IMR-90 (cell line): ENCODE results near the gene AUTS2. TPM values are rescaled to one million over a fixed set of nuclear protein-coding genes. Genes with fewer than 3 reads are reported as not detected.

Experiments
- ATAC-seq: fragments of 200-7000 bp; cut with Tn5 transposase; 2 replicates; pipeline ENCODE4 v1.9.1; 2020; ENCODE audit warnings: low read depth, mild to moderate bottlenecking, moderate library complexity
- BruUV-seq: library from RNA; stranded (reverse); fragments of 400-500 nt; replicated peaks from 2 replicates; lab custom pipeline; 2021; lab: Mats Ljungman, UMichigan
- CTCF ChIA-PET: fragments of 300-600 bp; formaldehyde crosslinking; extraction: SDS; loops from one replicate; lab custom pipeline; 2021; ENCODE audit warnings: antibody characterized with exemption; lab: Yijun Ruan, JAX
- POLR2A ChIA-PET: fragments of 300-600 bp; sonication (Branson Sonifier 250); formaldehyde crosslinking; loops from one replicate; lab custom pipeline; 2022; ENCODE audit warnings: antibody characterized with exemption; ENCODE audit not compliant: unreplicated experiment; lab: Charles Lee
- DNase-seq: peaks from one replicate; pipeline ENCODE4 v3.0.0; 2013
- H2AFZ ChIP-seq: replicated peaks from 2 replicates; pipeline ENCODE3; 2013; ENCODE audit warnings: low read length, mild to moderate bottlenecking; ENCODE audit not compliant: poor library complexity
- H2AK5ac ChIP-seq: 2 replicates; pipeline ENCODE4 v1.6.1; 2013; ENCODE audit warnings: low read depth, low read length, inconsistent platforms
- H2AK9ac ChIP-seq: replicated peaks from 2 replicates; pipeline ENCODE3; 2013; ENCODE audit warnings: mild to moderate bottlenecking, low read depth, low read length, moderate library complexity; ENCODE audit not compliant: poor library complexity
- H2BK120ac ChIP-seq: 2 replicates; pipeline ENCODE4 v1.6.1; 2013; ENCODE audit warnings: low read depth, low read length, inconsistent platforms
- H2BK15ac ChIP-seq: 3 replicates; pipeline ENCODE4 v1.6.1; 2013; ENCODE audit warnings: low read depth, low read length, inconsistent platforms
- H2BK20ac ChIP-seq: 2 replicates; pipeline ENCODE4 v1.6.1; 2013; ENCODE audit warnings: low read depth, mild to moderate bottlenecking, inconsistent platforms, low read length, moderate library complexity
- H2BK5ac ChIP-seq: 2 replicates; pipeline ENCODE4 v1.6.1; 2013; ENCODE audit warnings: mild to moderate bottlenecking, low read depth, low read length, inconsistent platforms; ENCODE audit not compliant: poor library complexity, severe bottlenecking
- H3K14ac ChIP-seq: replicated peaks from 2 replicates; pipeline ENCODE4 v1.6.1; 2013; ENCODE audit warnings: low read depth, low read length, inconsistent platforms
- H3K18ac ChIP-seq: 2 replicates; pipeline ENCODE4 v1.6.1; 2013; ENCODE audit warnings: low read depth, low read length, control low read depth
- H3K23ac ChIP-seq: 2 replicates; pipeline ENCODE4 v1.6.1; 2013; ENCODE audit warnings: low read depth, low read length, inconsistent platforms
- H3K27ac ChIP-seq: 2 replicates; pipeline ENCODE4 v1.5.1; 2013; ENCODE audit warnings: mild to moderate bottlenecking, control low read depth, low read length; ENCODE audit not compliant: insufficient read depth
- H3K27me3 ChIP-seq: 2 replicates; pipeline ENCODE4 v1.6.1; 2013; ENCODE audit warnings: low read length; ENCODE audit not compliant: control insufficient read depth, insufficient read depth
- H3K36me3 ChIP-seq: 2 replicates; pipeline ENCODE4 v1.6.1; 2013; ENCODE audit warnings: low read length, mixed read lengths; ENCODE audit not compliant: control insufficient read depth, insufficient read depth
- H3K4ac ChIP-seq: 2 replicates; pipeline ENCODE4 v1.6.1; 2013; ENCODE audit warnings: low read depth, low read length, inconsistent platforms
- H3K4me1 ChIP-seq: 2 replicates; pipeline ENCODE4 v1.6.1; 2013; ENCODE audit warnings: low read length, mixed read lengths; ENCODE audit not compliant: control insufficient read depth, insufficient read depth
- H3K4me2 ChIP-seq: 2 replicates; pipeline ENCODE4 v1.6.1; 2013; ENCODE audit warnings: low read depth, mild to moderate bottlenecking, control low read depth, low read length, moderate library complexity
- H3K4me3 ChIP-seq: 2 replicates; pipeline ENCODE4 v1.5.1; 2013; ENCODE audit warnings: low read depth, mild to moderate bottlenecking, control low read depth, low read length, moderate library complexity; ENCODE audit not compliant: insufficient read depth
- H3K56ac ChIP-seq: 2 replicates; pipeline ENCODE4 v1.6.1; 2013; ENCODE audit warnings: low read length, inconsistent platforms; ENCODE audit not compliant: insufficient read depth; ENCODE audit errors: extremely low read depth
- H3K79me1 ChIP-seq, 2 experiments: 2 replicates each; pipeline ENCODE4 v1.6.1; 2013; ENCODE audit warnings: low read length in 2 of 2, inconsistent platforms in 1 of 2, low read depth in 1 of 2
- H3K9ac ChIP-seq: 2 replicates; pipeline ENCODE4 v1.6.1; 2013; ENCODE audit warnings: low read depth, low read length, control low read depth
- H3K9me1 ChIP-seq: 2 replicates; pipeline ENCODE4 v1.6.1; 2013; ENCODE audit warnings: low read length, inconsistent platforms; ENCODE audit not compliant: insufficient read depth
- H3K9me3 ChIP-seq: 2 replicates; pipeline ENCODE4 v1.6.1; 2013; ENCODE audit warnings: low read length; ENCODE audit not compliant: control insufficient read depth, insufficient read depth
- H4K20me1 ChIP-seq: 2 replicates; pipeline ENCODE4 v1.6.1; 2013; ENCODE audit warnings: low read length, inconsistent platforms; ENCODE audit not compliant: insufficient read depth
- H4K5ac ChIP-seq: 2 replicates; pipeline ENCODE4 v1.6.1; 2013; ENCODE audit warnings: mild to moderate bottlenecking, low read depth, low read length, control low read depth
- H4K8ac ChIP-seq, 2 experiments: 2 replicates each; pipeline ENCODE4 v1.6.1; 2013; ENCODE audit warnings: low read depth in 2 of 2, low read length in 2 of 2, control low read depth in 1 of 2, inconsistent platforms in 1 of 2
- H4K91ac ChIP-seq: 2 replicates; pipeline ENCODE4 v1.6.1; 2013; ENCODE audit warnings: low read depth, low read length, inconsistent platforms; ENCODE audit not compliant: insufficient read depth
- CHD1 ChIP-seq: IDR thresholded peaks from 2 replicates; pipeline ENCODE4 v1.6.1; 2012; ENCODE audit warnings: low read depth, low read length, improper control_type of control experiment
- CTCF ChIP-seq: conservative IDR thresholded peaks from 2 replicates; pipeline ENCODE4 v1.5.1; 2012; ENCODE audit warnings: mild to moderate bottlenecking, low read depth, low read length, improper control_type of control experiment
- POLR2A ChIP-seq: IDR thresholded peaks from 2 replicates; pipeline ENCODE4 v1.6.1; 2012; ENCODE audit warnings: mild to moderate bottlenecking, low read depth, low read length
- RFX5 ChIP-seq: IDR thresholded peaks from 2 replicates; pipeline ENCODE4 v1.8.0; 2012; ENCODE audit warnings: low read depth, mild to moderate bottlenecking, low read length, moderate library complexity
- SMC3 ChIP-seq: fragments of 150-350 bp; IDR thresholded peaks from 2 replicates; pipeline ENCODE4 v1.6.1; 2016; ENCODE audit warnings: low read depth, mild to moderate bottlenecking, antibody characterized with exemption, low read length, moderate library complexity
- WGBS, 2 experiments: methylation state at CpG; one replicate each; pipeline versions ENCODE4 v1.1.5 to v1.1.7; 2013; ENCODE audit warnings: missing lambda C conversion rate in 2 of 2; ENCODE audit not compliant: insufficient read length in 1 of 2; ENCODE audit errors: extremely low coverage in 2 of 2; 5-methylcytosine and 5-hydroxymethylcytosine counted together
- dilution Hi-C: fragments of 300-500 bp; cut with HindIII; formaldehyde crosslinking; loops from one replicate; pipeline ENCODE4 v1.14.3; 2018; ENCODE audit warnings: low sequenced_read_pairs; ENCODE audit not compliant: unreplicated experiment
- in situ Hi-C: fragments of 300-500 bp; cut with MboI; formaldehyde crosslinking; loops from 3 replicates; pipeline ENCODE4 v1.14.3; 2019; ENCODE audit warnings: low sequenced_read_pairs, inconsistent platforms, mixed read lengths
- intact Hi-C: fragments of 100-400 bp; cut with micrococcal nuclease; formaldehyde crosslinking; loops from 2 replicates; pipeline ENCODE4 v1.10.0; 2022
- polyA plus RNA-seq, 3 experiments: library from polyadenylated mRNA; depleted of rRNA; stranded (reverse); fragments of >200 nt; gene quantifications; 2 replicates each; pipeline ENCODE4 v1.2.3, GENCODE V29; 2012; ENCODE audit warnings: low replicate concordance in 1 of 3
- total RNA-seq: library from RNA; depleted of rRNA; stranded (reverse); fragments of >200 nt; gene quantifications from 2 replicates; pipeline ENCODE4 v1.2.3, GENCODE V29; 2012

The AUTS2 gene
- total and polyA plus RNA-seq, 2 of the 4 experiments (the other 2 are of a cell fraction) = 0.90 to 3.0 TPM

DNA sequence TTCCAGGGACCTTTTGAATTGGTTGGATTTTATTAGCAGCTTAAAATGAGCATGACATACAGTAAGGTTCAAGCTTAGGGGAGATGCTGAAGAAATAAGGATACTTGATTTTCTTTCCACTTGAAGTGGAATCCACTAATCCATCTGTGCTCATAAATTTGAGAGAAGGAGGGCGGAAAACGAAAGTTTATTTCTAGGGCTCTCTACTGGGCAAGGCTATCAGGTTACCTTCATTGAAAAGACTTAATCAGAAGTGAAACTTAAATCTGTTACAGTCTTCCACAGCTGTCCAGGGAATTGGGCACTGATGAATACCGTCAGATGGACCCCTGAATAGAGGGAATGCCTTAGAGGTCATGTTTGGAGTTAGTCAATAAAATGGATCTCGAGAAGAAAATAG lies 21.8 kb downstream of the AUTS2 start:
- H2BK120ac ChIP-seq = no peak overlapping the region
- H3K4ac ChIP-seq = no peak overlapping the region
- no peak overlapping the region for H4K8ac ChIP-seq
- DNase-seq (no peak), ATAC-seq (no peak)
- no peaks in the 10 kb centered on the region for H3K9me3 ChIP-seq
- H3K14ac ChIP-seq = no peak overlapping the region
- H3K9me1 ChIP-seq = no peaks in the 10 kb centered on the region
- WGBS, 2 experiments = no CpG with 5 or more reads among the region's 4 CpGs
- no peaks in the 10 kb centered on the region for H4K20me1 ChIP-seq
- POLR2A ChIA-PET = no interaction called here
- no peaks in the 10 kb centered on the region for H3K27me3 ChIP-seq
- no peak overlapping the region for H4K5ac ChIP-seq
- H2AFZ ChIP-seq = no peak overlapping the region
- dilution Hi-C loops (no loop called here), in situ Hi-C loops (no loop called here), intact Hi-C loops (no loop called here)
- H3K9ac ChIP-seq = no peak overlapping the region
- H3K56ac ChIP-seq = no peak overlapping the region
- H2AK9ac ChIP-seq = no peak overlapping the region
- no peak overlapping the region for H2AK5ac ChIP-seq
- no peak overlapping the region for H3K18ac ChIP-seq
- no peak overlapping the region for H3K4me3 ChIP-seq
- no peak overlapping the region for H4K91ac ChIP-seq
- no peak overlapping the region for H2BK5ac ChIP-seq
- no peak overlapping the region for H2BK15ac ChIP-seq
- CTCF ChIA-PET = no interaction called here
- no peak overlapping the region for H3K27ac ChIP-seq
- BruUV-seq = no TSS peak
- no peak overlapping the region for H2BK20ac ChIP-seq
- TF ChIP-seq SMC3 (no peak), RFX5 (no peak), POLR2A (no peak), CTCF (no peak), CHD1 (no peak)
- H3K4me1 ChIP-seq = no peaks in the 10 kb centered on the region
- H3K36me3 ChIP-seq = no peaks in the 10 kb centered on the region
- H3K4me2 ChIP-seq = no peak overlapping the region
- no peak overlapping the region for H3K23ac ChIP-seq
- H3K79me1 ChIP-seq = no peaks in the 10 kb centered on the region
